Measurements from ENCODE around the gene RBM6. TPM values are rescaled to one million over a fixed set of nuclear protein-coding genes. Genes with fewer than 3 reads are reported as not detected.

Gene RBM6
- total RNA-seq, 1 experiment from 2014 or later = 58.3 TPM

DNA sequence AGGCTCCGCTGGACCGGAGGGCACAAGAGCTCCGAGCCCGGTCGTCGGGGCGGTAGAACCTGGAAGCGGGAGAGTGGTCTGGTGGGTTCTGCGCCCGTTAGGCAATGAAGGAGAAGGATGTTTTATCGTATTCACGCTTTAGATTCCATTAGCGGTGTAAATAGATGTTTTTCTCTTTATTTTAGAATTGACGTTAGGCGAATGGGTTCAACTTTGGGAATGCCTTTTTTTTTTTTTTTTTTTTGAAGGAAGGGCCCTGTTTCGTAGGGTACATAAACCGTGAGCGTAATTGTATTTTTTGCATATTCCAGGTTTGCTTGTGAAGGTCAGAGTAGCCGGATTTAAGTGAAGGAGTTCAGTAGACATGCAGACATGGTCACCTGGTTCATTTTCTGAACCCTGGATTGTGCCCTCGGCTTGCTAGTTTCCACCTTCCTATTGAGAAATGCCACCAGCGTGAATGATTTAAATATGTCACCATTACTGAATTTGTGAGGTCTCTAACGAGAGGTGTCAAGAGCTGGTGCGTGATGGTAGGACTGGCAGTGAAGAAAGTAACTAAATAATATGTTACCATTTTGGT lies 808 bp downstream of the RBM6 start:
- H3K4me1 ChIP-seq (ENCODE audit: control insufficient read depth in 1 of 2, insufficient read depth in 2 of 2, low read length in 2 of 2) = peaks cover 5 to 15% of the 10 kb centered on the region in 2 experiments; a peak in 3 of 4 replicates
- ChIA-PET POLR2A (interaction anchor here (0.6 to 2.5 kb wide), 6 partner anchors 8 to 147 kb away, joined by 3 to 38 read pairs (median 6); partner anchors contain the start of gene MON1A), CTCF (interaction anchor here (1.5 to 2.5 kb wide), 2 partner anchors 9 to 11 kb away, joined by 4 to 15 read pairs; partner anchors contain the start of gene MON1A), RAD21 (ENCODE audit: low non-redundant PET in 1 of 2, low total read pairs in 2 of 2, uncharacterized antibody in 2 of 2, unreplicated experiment in 2 of 2) (interaction anchor here (0.7 to 1.4 kb wide), 2 partner anchors 40 to 140 kb away, joined by 3 to 5 read pairs; no protein-coding TSS in a partner anchor)
- H3K4me3 ChIP-seq (replicated peaks in 1 of 2; ENCODE audit: low read depth in 1 of 2, low read length in 2 of 2) = peak overlapping the region; percentile 82 to 96
- H3K9me2 ChIP-seq (ENCODE audit: insufficient read depth) = no peaks in the 10 kb centered on the region
- H3K9ac ChIP-seq (ENCODE audit: low read length) = peak overlapping the region; percentile 76
- no peak for TF ChIP-seq EGR1 (IDR thresholded peaks at IDR 0.05; ENCODE audit: low read depth)
- TF ChIP-seq, protein P1, sequence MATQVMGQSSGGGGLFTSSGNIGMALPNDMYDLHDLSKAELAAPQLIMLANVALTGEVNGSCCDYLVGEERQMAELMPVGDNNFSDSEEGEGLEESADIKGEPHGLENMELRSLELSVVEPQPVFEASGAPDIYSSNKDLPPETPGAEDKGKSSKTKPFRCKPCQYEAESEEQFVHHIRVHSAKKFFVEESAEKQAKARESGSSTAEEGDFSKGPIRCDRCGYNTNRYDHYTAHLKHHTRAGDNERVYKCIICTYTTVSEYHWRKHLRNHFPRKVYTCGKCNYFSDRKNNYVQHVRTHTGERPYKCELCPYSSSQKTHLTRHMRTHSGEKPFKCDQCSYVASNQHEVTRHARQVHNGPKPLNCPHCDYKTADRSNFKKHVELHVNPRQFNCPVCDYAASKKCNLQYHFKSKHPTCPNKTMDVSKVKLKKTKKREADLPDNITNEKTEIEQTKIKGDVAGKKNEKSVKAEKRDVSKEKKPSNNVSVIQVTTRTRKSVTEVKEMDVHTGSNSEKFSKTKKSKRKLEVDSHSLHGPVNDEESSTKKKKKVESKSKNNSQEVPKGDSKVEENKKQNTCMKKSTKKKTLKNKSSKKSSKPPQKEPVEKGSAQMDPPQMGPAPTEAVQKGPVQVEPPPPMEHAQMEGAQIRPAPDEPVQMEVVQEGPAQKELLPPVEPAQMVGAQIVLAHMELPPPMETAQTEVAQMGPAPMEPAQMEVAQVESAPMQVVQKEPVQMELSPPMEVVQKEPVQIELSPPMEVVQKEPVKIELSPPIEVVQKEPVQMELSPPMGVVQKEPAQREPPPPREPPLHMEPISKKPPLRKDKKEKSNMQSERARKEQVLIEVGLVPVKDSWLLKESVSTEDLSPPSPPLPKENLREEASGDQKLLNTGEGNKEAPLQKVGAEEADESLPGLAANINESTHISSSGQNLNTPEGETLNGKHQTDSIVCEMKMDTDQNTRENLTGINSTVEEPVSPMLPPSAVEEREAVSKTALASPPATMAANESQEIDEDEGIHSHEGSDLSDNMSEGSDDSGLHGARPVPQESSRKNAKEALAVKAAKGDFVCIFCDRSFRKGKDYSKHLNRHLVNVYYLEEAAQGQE (IDR thresholded peaks at IDR 0.05; ENCODE audit: low read depth) = no peak
- no peak for TF ChIP-seq CBX3 (IDR thresholded peaks at IDR 0.05; ENCODE audit: low read depth)
- no peak for TF ChIP-seq JUND (IDR thresholded peaks at IDR 0.05)
- no peak for TF ChIP-seq CTCF (IDR thresholded peaks at IDR 0.05 in 2 of 3, conservative IDR thresholded peaks at IDR 0.05 in 1 of 3; ENCODE audit: borderline replicate concordance in 1 of 3, insufficient read depth in 1 of 3, low read depth in 2 of 3, low read length in 2 of 3)
- no peak for TF ChIP-seq RAD21 (IDR thresholded peaks at IDR 0.05; ENCODE audit: low read depth)
- no peak for TF ChIP-seq POLR2A (IDR thresholded peaks at IDR 0.05; ENCODE audit: borderline replicate concordance, extremely low read depth, insufficient read depth, insufficient read length)
- TF ChIP-seq ELF1 (IDR thresholded peaks at IDR 0.05; ENCODE audit: borderline replicate concordance, low read depth) = no peak
- TF ChIP-seq SIN3A (IDR thresholded peaks at IDR 0.05; ENCODE audit: low read depth) = no peak
- TF ChIP-seq ZNF274 (IDR thresholded peaks at IDR 0.05; ENCODE audit: low read depth, low read length) = no peak
- TF ChIP-seq SRF (IDR thresholded peaks at IDR 0.05; ENCODE audit: low read depth) = no peak
- no peak for TF ChIP-seq CEBPB (IDR thresholded peaks at IDR 0.05; ENCODE audit: low read depth)
- TF ChIP-seq YY1 (IDR thresholded peaks at IDR 0.05; ENCODE audit: extremely low read depth, insufficient replicate concordance, low read depth, low read length) = no peak
- no peak for TF ChIP-seq ZFX (IDR thresholded peaks at IDR 0.05)
- no peak for TF ChIP-seq POLR2AphosphoS5 (IDR thresholded peaks at IDR 0.05; ENCODE audit: low read depth, low read length)
- TF ChIP-seq SP1 (IDR thresholded peaks at IDR 0.05; ENCODE audit: low read depth) = no peak
- TF ChIP-seq, protein P2, sequence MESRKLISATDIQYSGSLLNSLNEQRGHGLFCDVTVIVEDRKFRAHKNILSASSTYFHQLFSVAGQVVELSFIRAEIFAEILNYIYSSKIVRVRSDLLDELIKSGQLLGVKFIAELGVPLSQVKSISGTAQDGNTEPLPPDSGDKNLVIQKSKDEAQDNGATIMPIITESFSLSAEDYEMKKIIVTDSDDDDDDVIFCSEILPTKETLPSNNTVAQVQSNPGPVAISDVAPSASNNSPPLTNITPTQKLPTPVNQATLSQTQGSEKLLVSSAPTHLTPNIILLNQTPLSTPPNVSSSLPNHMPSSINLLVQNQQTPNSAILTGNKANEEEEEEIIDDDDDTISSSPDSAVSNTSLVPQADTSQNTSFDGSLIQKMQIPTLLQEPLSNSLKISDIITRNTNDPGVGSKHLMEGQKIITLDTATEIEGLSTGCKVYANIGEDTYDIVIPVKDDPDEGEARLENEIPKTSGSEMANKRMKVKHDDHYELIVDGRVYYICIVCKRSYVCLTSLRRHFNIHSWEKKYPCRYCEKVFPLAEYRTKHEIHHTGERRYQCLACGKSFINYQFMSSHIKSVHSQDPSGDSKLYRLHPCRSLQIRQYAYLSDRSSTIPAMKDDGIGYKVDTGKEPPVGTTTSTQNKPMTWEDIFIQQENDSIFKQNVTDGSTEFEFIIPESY (IDR thresholded peaks at IDR 0.05; ENCODE audit: extremely low read depth, insufficient replicate concordance, low read length) = no peak
- DNase-seq (ENCODE audit: low read depth, low spot score) = no peak
- H3K27ac ChIP-seq (ENCODE audit: low read depth, low read length) = peak overlapping the region; percentile 91
- H3K27me3 ChIP-seq (ENCODE audit: insufficient read depth, low read length) = no peaks in the 10 kb centered on the region
- TSS peak; percentile 77 for BruUV-seq (replicated peaks)
- ATAC-seq = no peak
- H3K4me2 ChIP-seq (ENCODE audit: low read length) = peak overlapping the region; percentile 95
- H3K79me2 ChIP-seq (ENCODE audit: insufficient read depth, low read length) = peaks cover 57% of the 10 kb centered on the region
- H3K36me3 ChIP-seq (ENCODE audit: control insufficient read depth in 1 of 2, insufficient read depth in 2 of 2, low read length in 2 of 2) = no peaks in the 10 kb centered on the region
- peaks cover 3% of the 10 kb centered on the region; the same call in 1 of the 2 replicates for H4K20me1 ChIP-seq (ENCODE audit: insufficient read depth)
- no peak overlapping the region for H2AFZ ChIP-seq (ENCODE audit: low read depth, low read length, poor library complexity, severe bottlenecking)
- intact Hi-C loops (cut with micrococcal nuclease) = no loop called here
- no peaks in the 10 kb centered on the region for H3K9me3 ChIP-seq (ENCODE audit: control insufficient read depth in 1 of 2, insufficient read depth in 1 of 2, low read depth in 1 of 2, low read length in 2 of 2)
